CD4-positive, alpha-beta T cell treated with Interleukin-6 for 4 hours (primary cell): Measurements from ENCODE around the gene PLXNB2.
"Not testable (repeated sequence)": the region's sequence is repeated elsewhere in the genome, so short reads cannot be mapped to it uniquely, and the experiment has no call there.

Source experiments
- DNase-seq: peaks from one replicate; pipeline ENCODE4 v3.0.0-alpha.2; 2020; ENCODE audit warnings: mixed read lengths

Gene PLXNB2

DNA sequence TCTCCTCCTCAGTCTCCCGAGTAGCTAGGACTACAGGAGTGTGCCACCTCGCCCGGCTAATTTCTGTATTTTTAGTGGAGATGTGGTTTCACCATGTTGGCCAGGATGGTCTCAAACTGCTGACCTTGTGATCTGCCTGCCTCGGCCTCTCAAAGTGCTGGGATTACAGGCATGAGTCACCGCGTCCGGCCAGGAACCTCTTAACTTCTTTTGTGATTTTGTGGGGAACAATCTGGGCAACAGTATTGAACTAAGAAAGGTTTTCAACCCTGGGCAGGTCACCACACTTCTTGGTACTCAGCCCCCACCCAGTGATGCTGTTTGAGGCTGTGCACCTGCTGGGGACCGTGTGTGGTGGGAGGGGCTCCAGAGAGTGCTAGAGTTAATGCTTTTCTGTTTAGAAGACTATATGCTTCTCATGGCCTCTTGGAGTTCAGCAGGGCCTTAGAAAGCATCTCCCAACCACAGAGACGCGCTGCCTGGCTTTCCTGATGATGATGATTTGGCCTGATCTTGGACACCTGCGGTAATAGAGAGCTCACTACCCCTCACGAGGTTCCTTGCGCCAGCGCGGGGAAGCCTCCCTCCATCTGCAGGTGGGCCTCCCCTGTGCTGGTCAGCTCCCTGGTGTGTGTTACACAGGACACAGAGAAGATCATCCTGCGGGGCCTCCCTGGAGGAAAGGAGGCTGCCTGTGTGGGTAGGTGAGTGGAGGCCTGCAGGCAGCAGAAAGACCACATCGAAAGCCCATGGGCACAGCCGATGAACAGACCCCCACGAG, 18.2 kb upstream of the PLXNB2 start:
- DNase-seq = no peak

DNA sequence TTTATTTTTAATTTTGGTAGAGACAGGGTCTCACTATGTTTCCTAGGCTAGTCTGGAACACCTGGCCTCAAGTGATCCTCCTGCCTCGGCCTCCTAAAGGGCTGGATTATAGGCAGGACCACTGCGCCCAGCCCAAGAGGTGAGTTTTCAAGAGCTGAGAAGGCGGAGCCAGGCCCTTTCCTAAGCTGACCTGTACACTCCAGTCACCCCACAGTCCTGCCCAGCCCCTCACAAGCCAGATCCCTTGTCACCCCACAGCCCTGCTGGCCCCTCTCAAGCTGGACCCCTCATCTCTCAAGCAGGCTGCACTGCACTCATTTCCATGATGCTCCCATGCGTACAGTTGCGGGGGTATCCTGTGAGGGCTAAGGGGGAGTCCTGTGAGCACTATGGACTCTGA, 16.5 kb upstream of the PLXNB2 start:
- no peak for DNase-seq

DNA sequence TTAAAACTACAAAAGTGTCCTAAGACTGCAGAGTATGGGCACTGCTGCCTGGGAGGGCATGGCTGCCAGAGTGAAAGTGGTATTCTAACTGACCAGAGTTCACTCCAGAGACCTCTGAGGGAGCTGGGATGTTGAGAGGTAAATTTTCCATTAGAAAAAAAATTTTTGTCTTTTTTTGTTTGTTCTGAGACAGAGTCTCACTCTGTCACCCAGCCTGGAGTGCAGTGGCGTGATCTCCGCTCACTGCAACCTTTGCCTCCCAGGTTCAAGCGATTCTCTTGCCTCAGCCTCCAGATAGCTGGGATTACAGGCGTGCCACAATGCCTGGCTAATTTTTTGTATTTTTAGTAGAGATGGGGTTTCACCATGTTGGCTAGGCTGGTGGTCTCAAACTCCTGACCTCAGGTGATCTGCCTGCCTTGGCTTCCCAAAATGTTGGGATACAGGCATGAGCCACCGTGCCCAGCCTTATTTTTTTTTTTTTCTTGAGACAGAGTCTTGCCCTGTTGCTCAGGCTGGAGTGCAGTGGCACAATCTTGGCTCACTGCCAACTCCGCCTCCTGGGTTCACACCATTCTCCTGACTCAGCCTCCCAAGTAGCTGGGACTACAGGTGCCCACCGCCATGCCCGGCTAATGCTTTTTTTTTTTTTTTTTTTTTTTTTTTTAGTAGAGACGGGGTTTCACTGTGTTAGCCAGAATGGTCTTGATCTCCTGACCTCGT, 15.1 kb upstream of the PLXNB2 start:
- not testable (repeated sequence) for DNase-seq

DNA sequence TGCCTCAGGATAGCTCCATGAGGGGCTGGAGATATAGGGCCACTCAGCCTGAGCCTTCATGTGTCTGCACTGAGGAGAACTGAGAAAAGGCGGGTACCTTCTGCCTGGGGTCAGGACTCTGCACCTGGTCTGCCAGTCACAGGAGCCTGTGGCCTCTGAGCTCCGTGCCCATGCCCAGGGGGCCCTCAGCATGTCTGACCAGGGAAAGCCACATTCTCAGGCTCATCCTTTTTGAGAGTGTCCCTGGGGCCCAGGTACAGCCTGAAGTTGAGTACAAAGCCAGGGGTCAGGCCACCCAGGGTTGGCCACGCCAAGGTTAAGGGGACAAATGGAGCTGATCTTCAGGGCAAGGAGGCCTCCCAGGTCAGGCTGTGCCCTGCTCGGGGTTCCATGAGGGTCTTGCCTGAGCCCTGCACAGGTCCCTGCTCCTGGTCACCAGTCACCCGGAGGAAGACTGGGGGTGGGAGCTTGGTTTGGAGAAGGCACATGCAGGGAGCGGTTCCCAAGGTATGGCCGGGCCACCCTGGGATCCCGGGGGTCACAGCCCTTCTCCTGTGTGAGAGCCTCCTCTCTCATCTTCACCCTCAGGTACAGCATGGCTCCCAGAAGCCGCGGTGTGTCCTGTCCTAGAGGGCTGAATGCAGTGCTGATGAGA, 13.4 kb upstream of the PLXNB2 start:
- DNase-seq = no peak

DNA sequence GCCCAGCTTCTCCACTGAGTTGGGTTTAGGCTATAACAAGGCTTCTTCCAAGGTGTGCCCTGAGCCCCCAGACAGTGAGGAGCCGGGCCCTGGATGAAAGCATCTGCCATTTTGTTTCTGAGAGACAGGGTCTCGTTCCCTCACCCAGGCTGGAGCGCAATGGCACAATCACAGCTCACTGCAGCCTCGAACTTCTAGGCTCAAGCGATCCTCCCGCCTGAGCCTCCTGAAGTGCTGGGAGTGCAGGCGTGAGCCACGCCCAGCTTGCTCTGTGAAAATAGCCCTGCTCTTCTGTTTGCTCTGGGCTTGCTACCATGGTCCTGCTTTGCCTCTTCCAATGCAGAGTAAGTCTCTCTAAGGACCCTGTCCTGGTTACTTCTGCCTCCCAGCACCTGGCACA, 12.7 kb upstream of the PLXNB2 start:
- DNase-seq = no peak

DNA sequence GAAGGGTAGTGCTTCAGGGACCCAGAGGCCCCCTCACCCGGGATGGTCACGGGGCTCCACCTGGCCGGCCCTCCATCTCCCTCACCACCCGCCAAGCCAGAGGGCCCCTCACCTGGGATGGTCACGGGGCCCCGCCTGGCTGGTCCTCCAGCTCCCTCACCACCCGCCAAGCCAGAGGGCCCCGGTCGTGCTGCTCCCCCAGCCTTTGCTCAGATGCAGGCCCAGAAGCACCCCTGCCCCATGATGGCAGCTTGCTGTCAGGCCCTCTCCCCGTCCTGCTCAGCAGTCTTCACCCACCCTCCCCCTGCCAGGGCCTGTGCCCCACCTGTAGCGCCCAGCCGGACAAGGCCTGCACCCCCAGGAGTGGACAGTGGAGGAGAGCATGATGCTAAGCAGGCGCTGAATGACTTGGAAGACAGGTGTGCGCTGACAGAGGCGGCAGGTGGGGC, 12.1 kb upstream of the PLXNB2 start:
- DNase-seq = no peak

DNA sequence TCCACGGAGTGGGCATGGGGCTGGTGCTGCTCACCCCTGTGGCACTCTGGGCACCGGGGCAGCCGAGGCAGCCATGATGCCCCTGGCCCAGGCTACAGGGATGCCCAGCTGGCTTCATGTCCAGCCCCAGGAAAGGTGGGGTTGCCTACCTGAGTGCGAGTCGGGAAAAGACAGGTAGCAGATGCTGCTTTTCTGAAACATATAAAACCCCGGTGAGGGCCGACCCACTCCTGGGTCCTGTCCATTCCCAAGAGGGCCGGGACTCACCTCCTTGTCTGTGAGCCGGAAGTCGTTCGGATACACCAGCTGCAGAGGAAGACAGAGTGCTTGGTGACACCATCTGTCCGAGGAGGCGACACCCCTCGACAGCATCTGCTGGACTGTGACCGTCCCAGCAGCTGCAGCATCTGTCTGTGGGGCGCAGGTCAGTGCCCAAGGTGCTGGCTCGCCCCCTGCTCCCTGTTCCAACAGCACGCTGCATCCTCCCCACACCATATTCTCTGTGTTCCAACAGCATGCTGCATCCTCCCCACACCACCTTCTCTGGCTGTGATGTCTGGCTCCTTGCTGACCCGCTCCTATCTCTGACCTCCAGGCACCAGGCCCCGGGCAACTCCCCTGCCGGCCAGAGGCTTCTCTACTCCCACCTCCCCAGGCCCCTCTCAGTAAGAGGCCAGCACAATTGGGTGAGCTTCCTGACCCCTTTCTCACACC, 11.4 kb upstream of the PLXNB2 start:
- no peak for DNase-seq

DNA sequence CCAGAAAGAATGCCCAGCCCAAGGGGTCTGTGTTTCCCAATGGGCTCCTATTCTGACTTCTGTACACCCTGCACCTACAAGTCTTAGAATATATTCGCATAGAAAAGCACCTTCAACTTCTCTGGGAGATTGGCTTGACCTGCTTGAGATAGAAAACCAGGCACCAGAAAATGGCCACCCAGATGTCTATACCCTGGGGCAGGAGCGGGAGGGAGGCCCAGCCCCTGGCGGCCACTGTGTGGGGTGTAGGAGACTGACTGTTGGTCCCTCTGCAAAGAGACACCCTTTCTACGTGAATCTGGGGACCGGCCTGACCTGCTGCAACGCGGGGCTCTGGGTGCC, 10.9 kb upstream of the PLXNB2 start:
- DNase-seq = no peak

DNA sequence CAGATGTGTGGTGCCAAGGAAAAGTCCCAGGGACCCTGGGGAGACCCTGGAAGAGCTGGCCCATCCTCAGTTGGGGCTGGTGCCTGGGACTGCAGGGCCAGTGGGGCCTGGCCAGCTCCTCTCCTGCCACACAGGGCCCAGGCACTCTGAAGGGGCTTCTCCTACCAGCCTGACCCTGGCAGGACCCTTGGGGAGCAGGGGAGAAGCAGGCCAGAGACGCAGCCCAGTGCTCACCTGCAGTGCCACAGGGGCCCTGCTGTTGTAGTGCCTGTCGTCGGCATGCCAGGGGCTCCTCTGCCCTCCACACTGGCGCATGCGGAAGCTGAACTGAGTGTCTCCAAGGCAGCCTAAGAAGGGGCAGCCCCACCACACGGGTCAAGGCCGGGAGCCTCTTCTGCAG, 10.2 kb upstream of the PLXNB2 start:
- no peak for DNase-seq

DNA sequence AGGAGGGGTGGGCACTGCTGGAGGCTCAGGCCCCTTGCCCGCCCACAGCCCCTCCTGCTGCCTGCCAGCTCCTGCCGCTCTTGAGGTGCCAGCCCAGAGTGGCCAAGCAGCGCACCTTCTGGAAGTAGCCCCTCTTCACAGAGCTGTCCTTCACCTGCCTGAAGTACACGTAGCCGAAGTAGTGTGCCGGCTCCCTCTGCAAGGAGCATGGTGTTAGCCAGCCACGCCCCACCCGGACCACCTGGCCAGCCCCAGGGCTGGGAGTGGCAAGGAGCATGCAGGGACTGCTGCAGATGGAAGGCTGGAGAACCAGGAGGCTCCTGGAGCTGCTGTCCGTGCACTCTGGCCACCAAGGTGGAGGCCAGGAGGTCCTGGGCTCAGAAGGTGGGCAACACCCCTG, 9.7 kb upstream of the PLXNB2 start:
- DNase-seq = no peak

DNA sequence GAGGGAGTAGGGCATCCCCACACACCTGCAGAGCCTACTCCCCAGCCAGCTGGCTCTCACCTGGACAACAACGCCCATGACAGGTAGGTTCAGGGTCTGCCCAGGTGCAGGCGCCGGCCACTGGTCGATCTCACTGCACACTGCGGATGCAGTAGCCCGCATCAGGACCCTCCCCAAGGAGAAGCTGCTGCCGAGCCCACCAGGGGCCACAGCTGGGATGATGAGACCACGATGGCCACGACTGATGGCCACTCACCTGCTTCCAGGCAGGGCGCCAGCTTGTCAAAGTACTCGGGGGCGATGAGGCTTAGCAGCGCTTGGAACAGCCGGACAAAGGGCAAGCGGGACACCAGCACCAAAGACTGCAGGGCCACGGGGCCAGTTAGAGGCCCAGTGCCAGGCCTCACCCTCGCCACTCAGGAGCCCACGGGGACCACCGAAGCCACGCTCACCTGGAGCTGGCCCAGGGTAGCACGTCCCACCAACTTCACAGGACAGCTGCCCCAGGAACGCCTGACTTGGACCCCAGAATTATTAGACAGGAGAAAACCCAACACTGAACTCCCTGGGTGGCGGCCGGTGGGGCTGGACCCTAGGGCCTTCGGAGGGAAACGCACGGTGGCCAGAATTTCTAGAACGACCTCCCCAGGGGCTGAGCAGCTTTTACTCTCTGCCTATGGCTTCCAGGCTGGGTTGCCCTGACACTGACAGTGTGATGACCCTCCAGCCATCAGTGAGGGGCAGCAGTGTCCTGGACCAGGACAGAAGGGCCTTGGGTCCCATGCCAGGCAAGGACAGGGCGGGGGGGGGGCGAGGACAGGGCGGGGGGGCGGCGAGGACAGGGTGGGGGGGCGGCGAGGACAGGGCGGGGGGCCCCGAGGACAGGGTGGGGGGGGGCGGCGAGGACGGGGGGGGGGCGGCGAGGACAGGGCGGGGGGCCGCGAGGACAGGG, 8.9 kb upstream of the PLXNB2 start:
- no peak for DNase-seq

DNA sequence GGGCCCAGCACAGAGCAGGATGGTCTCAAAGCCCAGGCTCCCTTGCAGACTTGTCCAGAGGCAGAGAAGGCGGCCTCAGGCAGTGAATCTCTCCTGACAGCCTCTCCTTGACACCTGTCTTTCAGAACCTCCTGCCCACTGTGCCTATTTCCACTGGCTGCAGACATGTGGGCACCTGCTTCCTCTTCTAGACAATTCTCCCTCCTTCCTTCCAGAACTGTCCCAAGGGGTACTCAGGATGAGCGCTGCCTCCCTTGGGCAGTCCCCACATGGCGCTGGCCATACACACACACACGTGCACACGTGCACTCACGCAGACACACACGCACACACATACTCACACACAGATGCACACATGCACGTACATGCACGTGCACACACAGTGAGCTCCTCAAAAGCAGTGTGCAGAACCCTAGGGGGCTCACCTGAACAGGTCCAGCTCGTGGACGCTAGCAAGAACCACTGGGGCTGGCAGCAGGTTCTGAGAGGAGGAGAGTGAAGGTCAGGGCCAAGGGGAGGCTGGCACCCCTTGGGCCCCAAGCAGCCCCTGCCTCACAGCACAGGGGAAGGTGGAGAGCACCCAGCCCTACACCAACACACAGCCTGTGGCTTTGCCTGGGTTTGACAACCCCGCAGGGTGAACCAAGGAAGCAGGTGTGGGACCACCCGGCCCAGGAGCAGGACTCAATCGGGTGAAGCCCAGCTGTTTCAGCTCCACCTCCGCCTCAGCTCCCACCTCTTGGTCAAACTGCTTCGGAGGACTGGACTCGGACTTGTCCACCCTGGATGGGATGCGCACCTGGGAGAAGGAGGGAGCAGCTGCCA, 8.1 kb upstream of the PLXNB2 start:
- DNase-seq = no peak

DNA sequence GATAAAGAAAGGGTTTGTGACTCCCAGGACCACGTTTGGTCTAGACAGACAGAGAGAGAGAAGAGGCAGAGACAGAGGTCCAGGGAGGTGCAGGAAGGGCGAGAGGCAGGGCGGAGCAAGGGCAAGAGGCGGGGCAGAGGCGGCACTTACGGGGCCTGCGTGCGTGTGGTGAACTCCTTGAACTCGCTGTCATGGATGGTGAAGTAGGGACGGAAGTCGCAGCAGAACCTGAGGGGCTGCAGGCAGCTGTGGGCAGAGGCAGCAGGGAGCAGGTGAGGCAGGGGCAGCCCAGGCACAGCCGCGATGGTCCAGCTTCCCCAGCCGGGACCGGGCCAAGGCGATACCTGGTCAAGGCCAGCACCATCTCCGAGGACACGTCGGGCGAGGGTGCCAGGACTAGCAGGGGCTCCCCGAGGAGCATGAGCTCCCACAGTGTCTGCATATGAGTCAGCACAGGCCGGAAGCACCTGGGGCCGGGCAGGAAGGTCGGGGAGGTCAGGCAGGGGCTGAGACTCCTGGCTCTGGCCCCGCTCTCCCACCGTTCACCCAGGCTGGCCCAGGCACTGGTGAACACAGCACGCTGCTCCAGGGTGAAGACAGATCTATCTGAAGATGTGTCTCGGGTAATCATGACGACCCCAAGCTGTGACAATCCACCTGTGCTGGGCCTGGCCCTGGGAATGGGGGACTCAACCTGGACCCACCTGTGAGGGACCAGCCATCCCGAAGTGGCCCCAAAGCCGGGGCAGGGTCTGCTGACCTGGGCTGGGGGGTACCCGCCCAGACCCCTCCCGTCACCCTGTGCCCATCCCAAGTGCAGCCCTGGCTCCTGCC, 7.2 kb upstream of the PLXNB2 start:
- DNase-seq = peak; percentile 86

DNA sequence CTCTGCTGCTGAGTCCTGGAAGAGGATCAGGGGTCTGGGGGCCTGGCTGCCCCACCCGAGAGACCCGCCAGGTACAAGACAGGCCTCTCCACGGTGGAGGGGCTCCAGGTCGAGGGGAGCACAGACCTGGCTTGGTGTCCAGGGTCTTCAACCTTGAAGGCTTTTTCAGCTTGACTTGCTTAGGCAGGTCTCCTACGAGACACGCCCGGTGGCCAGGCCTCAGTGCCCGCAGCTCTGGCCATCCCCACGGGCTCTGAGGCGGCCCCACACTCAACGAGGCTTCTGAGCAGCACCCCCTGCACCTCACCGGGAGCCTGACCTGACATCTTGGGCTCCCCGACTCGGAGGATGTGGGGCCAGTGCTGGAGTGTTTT, 6.6 kb upstream of the PLXNB2 start:
- DNase-seq = no peak

DNA sequence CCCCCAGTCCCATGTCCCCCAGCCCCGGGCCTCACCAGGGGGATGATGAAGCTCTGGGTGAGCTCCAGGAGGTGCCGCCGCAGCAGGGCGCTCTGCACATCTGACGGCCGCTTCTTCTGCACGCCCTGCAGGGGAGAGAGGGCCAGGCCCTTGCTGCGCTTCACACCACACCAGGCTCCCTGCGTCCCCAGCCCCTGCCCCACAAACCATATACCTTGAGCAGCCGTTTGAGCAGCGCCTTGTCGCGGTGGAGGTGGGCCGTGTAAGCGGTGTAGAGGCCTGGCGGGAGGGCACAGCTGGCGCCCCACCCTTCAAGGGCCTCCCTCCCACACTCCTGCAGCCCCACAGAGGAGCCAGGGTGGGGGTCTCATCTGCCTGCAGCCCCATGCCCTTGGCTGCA, 6.2 kb upstream of the PLXNB2 start:
- no peak for DNase-seq

DNA sequence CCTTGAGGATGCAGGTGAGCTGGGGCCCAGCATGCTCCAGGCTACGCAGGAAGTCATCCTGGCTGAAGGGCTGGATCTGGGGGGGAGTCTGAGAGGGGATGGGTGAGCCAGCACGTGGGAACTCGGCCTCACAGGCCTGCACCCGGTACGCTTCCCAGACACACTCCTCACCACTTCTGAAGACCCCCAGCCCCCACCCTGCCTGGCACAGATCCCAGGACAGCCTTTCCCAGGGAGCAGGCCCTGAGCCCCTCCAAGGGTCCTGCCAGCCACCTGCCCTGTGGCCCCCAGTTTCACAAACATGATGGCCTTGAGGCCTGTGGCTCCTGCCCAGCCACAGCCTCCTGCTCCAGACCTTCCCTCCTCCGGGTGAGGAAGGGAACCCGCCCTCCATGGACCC, 5.6 kb upstream of the PLXNB2 start:
- DNase-seq = no peak

DNA sequence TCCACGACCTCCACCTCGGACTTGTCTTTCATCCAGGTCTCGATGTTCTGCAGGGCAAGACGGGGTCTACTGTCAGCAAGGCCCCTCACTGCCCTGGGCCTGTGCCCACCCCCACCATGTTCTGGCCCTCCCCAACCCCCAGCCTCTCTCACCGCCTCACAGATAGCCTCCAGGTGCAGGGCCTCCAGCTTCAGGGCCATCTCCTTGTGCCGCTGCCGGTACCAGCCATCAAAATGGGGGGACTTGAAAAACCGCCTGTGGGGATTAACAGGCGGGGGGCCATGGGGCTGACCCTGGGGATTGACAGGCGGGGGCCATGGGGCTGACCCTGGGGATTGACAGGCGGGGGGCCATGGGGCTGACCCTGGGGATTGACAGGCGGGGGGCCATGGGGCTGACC, 4.9 kb upstream of the PLXNB2 start:
- no peak for DNase-seq

DNA sequence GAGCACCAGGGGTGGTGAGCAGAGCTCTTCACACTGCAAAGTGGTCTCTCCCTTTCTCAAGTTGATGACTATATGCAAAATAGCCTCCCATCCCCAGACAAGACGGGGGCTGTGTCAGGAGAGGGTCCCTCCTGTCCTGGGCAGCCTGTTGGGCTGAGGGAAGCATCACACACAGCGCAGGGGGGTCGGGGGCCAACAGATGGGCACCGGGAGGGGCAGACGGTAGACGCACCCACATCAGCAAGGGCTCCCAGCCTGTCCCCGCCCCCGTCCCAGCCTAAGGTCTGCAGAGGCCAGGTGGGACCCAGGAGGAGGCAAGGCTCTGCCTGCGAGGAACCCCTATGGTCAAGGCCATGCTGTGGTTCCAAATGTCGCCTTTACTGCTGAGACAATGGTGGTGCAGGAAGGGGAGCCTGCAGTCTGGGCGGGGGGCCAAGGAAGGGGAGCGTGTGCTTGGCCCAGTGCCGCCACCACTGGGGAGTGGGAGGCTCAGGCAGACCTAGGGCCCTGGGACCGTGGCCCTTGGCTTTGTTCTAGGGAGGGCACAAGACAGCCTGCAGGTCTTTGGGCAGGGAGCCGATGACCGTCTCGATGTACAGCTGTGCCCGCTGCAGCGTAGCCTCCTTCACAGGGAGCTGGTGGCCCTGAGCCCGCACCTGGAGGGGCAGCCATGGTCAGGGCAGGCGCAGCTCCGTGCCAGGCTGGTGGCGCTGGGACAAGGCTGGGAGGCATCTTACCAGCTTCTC, 4.3 kb upstream of the PLXNB2 start:
- DNase-seq = no peak

DNA sequence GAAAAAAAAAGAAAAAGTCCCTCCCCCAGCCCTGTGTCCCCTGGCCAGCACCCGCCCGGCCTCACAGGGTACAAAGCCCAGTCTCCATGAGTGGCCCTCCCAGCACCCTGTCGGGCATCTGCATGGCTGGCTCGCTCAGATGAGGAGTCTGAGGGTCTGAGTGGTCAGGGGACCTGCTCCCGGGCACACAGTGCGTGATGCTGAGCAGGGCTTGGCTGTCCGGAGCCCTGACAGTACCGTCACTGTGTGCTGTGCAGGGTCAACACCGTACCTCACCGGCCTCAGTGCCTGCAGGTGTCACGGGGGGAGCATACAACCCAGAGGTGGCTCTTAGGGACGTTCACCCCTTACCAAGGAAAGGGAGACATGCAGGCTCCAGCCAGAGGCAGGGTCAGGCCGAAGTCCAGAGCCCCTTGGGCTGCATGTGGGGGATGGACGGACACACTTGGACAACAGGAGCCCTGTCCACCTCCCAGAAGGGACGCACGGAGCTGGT, 3.6 kb upstream of the PLXNB2 start:
- no peak for DNase-seq
